Measurements from ENCODE around the gene ZDHHC5. TPM values are rescaled to one million over a fixed set of nuclear protein-coding genes. Genes with fewer than 3 reads are reported as not detected.
A peak's percentile ranks its signal among the peaks of the same experiment; 100 is the strongest.

Gene ZDHHC5
- total and polyA plus RNA-seq, 2 of the 13 experiments (the other 11 are each of a cell fraction or from before 2014, with no cell fraction given), result 26.6 to 34.0 TPM

GRCh38 chr11:57667117-57667735 lies 688 bp upstream of the ZDHHC5 start (continued):
- TF ChIP-seq PRDM10 (CRISPR knock-in tag; IDR thresholded peaks at IDR 0.05; ENCODE audit: low read depth), result peak; percentile 99
- TF ChIP-seq NFYB (CRISPR knock-in tag; IDR thresholded peaks at IDR 0.05), result peak; percentile 84
- no peak for TF ChIP-seq HNRNPH1 (optimal IDR thresholded peaks at IDR 0.05; ENCODE audit: low read depth, low read length)
- TF ChIP-seq ZNF670 (CRISPR knock-in tag; IDR thresholded peaks at IDR 0.05; ENCODE audit: borderline replicate concordance), result 0 out of 2 replicates have a peak, but pooled peaks have one; percentile 23
- peak; percentile 53; the same call in 1 of the 2 replicates for TF ChIP-seq NFKB2 (CRISPR knock-in tag; IDR thresholded peaks at IDR 0.05; ENCODE audit: borderline replicate concordance)
- TF ChIP-seq ZNF180 (CRISPR knock-in tag; IDR thresholded peaks at IDR 0.05; ENCODE audit: borderline replicate concordance, low read depth), result no peak
- peak; percentile 44 for TF ChIP-seq ZNF143 (CRISPR knock-in tag; IDR thresholded peaks at IDR 0.05)
- 0 out of 2 replicates have a peak, but pooled peaks have one; percentile 46 for TF ChIP-seq MIXL1 (CRISPR knock-in tag; IDR thresholded peaks at IDR 0.05)
- peak; percentile 30; the same call in 1 of the 2 replicates for TF ChIP-seq ZNF335 (CRISPR knock-in tag; IDR thresholded peaks at IDR 0.05)
- peak; percentile 76; the same call in 1 of the 2 replicates for TF ChIP-seq FOXJ3 (CRISPR knock-in tag; IDR thresholded peaks at IDR 0.05; ENCODE audit: borderline replicate concordance)
- TF ChIP-seq ZNF430 (CRISPR knock-in tag; IDR thresholded peaks at IDR 0.05), result 0 out of 2 replicates have a peak, but pooled peaks have one; percentile 53
- no peak for TF ChIP-seq SNAPC2 (CRISPR knock-in tag; IDR thresholded peaks at IDR 0.05)
- no peak for TF ChIP-seq KLF9 (CRISPR knock-in tag; IDR thresholded peaks at IDR 0.05; ENCODE audit: low read depth)
- TF ChIP-seq STAT5B (CRISPR knock-in tag; IDR thresholded peaks at IDR 0.05), result no peak
